NCI-H345 treated with DMSO at 0.1 percent for 48 hours (cell line): Measurements from ENCODE around the gene NCAM1.

Experiments used
- DNase-seq: peaks from one replicate; lab custom pipeline; 2025; ENCODE audit not compliant: unreplicated experiment; lab: John Stamatoyannopoulos, UW

Gene NCAM1

DNA sequence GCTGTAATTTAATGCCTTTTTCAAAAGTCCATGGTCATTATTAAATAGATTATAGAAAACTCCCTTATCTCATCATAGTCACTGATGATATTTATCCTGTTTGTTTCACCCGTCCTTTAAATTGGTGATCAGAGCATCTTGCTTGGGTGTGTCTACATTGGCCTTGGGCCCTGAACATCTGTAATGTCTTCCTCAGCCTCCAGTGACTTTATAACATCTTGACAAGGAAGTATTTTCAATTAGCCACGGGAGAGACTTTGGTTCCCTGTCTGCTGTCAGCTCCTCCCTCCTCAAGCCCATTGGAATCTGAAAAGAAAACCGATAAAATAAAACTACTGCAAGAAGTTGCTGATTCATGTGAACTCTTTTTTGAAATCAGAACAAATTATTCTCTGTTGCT, 236.2 kb downstream of the NCAM1 start:
- DNase-seq, result no peak

DNA sequence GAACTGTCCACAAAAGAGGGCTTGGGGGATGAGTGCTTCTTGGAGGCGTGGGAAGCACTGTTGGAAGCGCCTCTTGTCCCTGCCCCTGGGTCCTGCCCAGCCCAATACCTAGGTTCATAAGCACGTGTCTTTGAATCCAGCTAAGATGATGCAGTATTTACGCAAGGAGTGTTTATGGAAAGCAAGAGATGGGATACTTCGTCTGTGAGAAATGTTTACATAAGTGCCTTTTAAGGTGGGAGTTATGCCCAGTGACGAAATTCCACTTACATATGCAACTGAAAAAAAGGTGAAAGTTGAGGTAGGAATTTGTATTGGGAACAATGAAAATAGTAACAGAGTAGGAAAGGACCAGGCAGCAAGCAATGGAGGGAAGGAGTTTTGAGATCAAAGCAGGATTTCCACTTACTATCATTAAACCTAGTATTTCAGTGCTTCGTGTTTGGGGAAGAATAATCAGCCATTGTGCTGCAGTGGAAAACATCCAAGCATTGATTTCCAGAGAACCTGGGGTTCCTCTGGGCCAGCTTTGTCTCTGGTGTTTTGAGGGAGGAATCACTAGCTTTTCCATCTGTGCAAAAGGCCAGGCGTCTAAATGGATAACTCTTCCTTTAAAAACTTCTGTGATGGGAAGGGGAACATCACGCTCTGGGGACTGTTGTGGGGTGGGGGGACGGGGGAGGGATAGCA, 237.9 kb downstream of the NCAM1 start:
- no peak for DNase-seq

DNA sequence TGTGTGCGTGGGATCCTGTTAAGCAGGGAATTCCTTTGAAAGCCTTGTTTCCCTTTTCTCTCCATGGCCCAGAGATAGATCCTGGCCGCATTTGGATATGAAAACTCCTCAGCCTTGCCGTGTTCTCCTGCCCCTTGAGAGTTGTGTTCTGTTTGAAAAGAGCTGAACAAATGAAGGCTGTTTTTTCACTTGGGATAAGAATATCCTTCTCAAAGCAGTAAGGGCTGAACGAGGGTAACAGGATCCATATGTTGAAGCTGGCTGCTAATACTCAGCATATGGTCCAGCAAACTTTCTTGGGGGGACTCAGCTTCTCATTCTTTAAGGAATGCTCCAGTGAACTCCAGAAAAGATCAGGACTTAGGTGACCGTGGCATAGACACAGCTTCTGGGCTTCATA, 238.6 kb downstream of the NCAM1 start:
- no peak for DNase-seq

DNA sequence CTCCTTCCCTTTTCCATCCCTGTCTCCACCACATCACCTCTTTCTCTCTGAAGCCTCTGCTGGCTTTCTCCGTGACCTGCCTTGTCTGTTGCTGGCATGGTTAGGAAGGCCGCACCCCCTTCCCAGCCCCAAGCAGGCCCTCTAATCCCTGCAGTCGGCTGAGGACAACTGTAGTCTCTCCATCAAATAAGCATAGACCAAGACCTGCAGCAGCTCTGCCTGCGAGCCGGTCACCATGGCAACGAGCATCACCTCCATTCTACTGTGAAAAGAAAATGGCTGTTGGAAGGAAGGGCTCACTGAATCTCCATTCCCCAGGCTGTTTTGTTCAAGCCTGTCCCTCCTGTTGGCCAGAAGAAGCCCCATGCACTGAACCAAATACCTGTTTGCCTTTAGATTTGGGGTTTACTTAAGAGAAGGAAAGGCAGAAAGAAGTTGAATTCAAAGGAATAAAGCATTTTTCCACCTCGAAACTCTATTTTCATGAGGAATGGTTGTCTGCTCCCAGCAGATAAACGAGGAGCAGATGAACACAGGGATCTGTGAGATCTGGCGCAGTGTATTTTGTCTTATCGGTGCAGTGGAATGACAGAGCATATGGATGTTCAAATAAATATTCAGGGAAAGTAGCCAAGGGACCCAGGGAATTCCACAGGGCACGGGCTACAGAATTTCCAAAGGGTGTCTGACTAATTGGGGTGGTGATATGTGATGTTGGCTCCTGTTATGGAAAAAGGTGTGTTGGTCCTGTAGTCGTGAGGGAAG, 240.0 kb downstream of the NCAM1 start:
- DNase-seq, result no peak

DNA sequence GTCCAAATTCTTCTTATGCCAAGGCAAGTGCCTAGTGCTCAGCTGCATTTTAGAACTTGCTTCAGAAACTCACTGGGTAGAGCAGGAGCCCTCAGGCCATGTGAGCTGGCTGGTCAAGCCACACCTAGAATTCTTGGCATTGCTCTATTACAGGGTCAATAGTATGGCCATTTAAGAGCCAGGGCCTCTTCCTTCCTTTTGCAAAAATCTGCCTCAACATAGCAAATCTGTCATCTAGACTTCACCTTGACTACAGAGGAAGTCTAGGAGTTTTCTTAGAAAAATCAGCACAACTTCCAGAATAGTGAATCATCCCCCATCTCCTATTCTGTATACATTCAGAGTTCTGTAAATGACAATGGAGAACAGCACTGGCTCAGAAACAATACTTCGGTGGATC, 241.2 kb downstream of the NCAM1 start:
- no peak for DNase-seq

DNA sequence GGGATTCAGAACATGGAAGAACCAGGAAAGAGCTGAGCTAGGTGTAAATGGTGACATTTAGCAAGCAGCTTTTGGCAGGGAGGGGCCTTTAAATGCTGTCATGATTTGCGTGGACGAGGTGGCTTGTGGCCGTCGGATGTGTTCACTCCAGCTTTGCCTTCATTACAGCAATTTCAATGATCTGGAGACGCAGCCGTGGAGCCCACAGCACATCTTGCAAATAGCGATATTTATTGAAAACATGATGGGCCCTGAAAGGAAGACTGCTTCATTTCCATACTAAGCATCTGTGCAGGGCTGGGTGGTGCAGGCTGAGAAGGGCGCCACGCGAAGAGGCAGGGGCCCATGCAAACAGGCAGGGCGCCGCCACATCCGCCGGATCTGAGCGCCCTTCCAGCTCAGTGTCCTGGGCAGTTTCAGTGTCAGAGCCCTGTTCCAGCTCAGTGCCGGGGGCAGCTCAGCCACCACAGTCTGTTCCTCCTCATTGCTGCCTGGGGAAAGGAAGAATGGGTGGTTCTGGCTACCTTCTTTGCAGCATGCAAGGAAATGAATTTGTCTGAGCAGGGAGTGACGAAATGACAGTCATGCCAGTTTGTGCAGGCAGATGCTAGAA, 242.0 kb downstream of the NCAM1 start:
- no peak for DNase-seq

DNA sequence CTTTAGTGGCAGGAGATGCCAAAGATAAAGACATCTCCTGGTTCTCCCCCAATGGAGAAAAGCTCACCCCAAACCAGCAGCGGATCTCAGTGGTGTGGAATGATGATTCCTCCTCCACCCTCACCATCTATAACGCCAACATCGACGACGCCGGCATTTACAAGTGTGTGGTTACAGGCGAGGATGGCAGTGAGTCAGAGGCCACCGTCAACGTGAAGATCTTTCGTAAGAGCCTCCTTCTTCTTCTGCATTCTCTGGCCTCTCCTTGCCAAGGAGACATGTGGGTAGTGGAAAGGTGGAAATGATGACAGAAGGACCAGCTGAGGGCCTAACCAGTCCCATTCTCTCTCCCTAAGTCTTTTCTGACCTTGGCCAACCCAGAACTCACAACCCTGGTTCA, 243.1 kb downstream of the NCAM1 start:
- no peak for DNase-seq

DNA sequence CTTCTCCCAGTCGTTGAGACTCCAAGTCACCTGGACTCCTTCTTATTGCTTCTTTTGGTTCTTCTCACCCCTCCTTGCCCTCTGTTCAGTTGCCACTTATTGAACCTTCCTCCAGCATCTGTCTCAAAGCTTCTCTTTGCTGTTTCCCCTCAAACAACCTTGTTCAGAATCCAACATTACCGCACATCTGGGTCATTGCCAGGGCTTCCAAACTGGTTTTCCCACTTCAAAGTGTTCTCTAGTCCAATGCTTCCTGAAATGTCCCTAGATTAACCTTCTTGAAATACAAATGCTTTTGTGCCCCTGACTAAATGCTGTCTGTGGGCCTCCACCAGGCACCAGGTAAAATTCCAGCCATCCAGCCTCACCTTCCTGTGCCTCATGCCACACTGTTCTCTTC, 252.3 kb downstream of the NCAM1 start:
- no peak for DNase-seq

DNA sequence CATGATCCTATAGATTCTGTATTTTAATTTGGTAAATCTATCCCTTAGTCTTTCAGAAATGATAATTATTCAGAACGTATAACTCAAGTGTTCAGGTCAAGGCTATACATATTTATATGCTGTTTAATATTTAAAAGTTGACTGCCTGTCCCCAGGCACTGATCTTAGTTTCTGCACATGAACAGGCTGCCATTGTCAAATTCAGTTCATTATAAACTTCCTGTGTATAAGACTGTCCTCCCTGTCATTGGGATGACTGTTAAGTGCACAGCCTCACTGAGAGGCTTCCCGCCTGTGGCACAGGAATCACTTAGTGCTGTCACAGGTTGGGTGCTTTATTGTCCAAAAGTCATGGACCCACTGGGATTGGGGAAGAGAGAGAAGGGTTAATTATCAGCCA, 261.0 kb downstream of the NCAM1 start:
- no peak for DNase-seq

DNA sequence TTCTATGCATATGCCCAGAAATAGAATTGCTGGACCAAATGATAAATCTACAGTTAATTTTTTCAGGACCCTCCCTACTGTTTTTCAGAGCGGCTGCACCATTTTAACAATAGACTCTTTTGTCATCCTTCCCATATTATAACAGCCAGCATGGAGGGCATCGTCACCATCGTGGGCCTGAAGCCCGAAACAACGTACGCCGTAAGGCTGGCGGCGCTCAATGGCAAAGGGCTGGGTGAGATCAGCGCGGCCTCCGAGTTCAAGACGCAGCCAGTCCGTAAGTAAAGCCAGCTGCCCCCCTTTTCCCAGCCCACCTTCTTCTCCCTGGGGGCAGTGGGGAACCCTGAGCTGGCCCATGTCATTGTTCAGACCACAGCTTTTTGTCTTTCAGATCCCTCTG, 273.7 kb downstream of the NCAM1 start:
- DNase-seq, result no peak

DNA sequence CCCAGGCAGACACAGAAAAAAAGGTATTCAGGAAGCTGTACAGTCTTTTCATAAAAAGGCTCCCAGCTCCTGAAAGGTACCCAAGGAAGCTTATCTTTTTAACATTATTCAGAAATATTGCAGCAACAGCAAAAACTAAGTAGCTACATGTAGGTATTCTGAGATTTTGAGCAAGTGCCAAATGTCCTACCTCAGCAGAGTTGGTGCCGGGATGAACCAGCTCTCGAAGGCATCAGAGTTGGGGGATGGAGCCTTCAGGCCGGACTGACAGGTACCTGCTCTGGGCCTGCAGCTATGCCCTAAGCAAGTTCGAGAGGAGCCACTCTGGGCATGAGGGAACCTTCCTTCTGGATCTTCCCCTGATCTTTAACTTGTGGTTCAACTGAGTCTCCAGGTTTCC, 276.0 kb downstream of the NCAM1 start:
- DNase-seq, result no peak

DNA sequence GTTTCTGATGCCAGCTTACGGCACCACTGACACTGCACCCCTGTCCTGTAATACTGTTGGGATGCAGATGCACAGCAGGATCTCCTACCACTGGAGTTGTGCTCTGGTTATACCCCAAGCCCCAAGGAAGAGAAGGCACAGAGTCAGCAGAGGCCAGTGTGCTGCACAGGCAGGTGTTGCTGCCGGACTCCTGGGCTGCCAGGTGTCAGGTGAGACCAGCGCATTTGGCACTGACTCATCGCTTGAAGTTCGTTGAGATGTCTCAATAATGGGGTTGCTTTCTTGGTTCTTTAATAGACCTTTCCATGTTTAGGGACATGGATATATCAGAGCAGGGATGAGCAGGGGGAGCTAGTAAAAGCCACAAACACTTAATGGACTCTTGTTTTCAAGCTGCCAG, 277.5 kb downstream of the NCAM1 start:
- no peak for DNase-seq

DNA sequence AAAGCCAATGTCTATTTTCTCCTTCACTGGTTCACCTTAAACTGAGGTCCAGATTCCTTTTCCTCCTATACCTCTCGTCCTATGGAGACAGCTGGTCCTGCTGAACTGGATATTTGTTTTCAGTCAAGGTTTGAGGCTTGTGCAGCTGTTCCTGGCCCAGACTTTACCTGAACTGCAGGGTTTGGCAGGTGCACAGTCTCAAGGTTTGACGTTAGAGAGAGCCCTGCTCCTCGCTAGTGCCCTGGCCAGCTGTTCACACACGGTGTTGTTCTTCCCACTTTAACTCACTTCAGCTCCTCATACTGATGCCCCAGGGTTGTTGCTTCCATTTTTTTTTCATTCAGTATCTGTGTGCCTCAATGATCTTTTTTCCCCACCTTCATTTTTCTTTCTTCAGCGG, 279.2 kb downstream of the NCAM1 start:
- peak; percentile 56 for DNase-seq

DNA sequence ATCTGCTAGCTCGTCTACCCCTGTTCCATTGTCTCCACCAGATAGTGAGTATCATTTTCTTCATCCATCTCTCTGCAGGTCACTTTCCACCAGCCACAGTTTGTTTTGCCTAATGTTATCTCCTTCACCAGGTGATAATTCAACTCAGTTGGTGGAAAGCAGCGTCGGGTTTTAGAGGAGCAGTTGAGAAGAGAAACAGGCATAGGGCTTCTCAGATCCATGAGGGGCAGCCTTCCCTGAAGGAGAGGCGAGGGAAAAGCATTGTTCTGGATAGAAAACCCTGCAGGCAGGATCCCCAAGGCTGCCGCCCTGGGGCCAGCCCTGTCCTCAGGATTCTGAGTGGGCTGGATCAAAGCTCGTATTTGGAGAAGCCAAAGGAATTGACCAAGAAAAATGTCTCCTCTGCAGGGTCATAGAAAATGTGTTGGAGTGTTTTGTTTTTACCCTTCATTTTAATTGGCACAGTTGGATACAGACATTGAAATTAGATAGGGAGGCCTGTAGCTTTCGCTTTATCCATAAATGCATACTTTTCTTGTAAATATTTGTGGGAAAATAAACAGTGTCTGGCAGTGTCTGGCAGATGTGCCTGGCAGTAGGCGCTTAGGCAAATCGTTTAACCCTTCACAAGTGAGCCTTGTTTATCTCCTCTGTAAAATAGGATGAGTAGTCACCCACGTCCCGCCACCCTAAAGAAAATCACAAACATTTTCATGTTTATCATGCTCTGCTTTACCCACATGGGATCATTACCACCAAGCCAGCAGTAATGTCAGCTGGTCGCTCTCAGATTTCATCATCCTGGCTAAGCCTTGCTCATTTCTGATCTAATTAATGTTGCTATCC, 279.8 kb downstream of the NCAM1 start:
- no peak for DNase-seq

DNA sequence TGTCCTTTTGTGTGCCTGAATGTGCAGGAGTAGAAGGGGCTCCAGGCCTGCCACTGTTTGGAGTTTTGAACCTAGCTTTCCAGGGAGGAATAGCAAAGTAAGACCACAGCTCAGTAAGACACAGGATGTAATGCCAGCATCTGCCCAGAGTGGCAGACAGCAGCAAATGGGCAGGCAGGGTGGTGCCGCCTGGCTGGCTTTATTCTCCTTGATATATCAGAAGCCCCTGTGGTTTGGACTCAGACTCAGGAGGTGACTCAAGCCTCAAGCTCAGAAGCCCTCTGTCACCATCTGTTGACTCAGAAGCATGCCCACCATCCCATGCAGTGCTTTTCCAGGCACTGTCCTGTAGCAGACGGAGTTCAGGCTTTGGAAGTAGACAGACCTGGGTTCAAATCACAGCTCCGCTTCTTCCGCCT, 280.4 kb downstream of the NCAM1 start:
- DNase-seq, result no peak

DNA sequence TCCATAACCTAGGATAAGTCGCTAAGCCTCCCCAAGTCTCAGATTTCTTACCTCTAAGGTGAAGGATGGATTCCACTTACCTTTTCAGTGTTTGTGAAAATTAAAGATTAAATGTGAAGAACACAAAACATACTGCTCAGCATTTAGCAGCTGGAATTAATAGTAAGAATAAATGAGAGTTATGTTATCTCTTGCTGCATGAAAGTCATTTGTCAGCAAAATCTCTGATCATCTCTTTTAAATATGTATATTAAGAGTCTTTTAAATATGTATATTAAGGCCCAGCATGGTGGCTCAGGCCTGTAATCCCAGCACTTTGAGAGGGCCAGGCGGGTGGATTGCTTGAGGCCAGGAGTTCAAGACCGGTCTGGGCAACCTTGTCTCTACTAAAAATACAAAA, 280.8 kb downstream of the NCAM1 start:
- DNase-seq, result no peak

DNA sequence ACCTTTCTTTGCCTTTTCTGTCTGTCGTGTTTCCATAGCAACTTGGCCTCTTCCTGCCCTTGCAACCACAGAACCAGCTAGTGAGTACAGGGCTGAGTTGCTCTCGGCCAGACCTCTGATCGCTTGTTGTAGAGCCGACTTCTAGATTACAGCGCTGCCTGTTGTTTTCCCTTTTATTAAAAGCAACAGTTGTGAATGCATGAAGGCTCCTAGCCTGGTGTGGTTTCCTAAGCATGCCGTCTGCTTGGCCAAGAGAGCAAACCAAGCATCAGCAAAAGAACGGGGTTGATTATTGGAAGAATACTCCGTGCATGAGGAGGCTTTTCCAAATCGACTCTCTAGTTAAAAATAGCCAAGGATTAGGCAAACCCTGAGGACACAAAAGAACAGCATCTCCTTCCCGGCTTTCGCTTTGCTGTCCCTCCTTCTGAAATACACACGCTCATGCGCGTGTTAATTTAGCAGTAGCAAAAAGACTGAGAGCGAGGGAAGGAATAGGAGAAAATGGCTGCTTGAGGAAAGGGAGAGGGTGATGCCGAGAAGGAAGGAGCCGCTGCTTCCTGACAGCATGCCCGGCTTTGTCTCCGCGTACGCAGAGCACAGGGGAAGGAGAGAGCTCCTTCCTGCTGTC, 281.7 kb downstream of the NCAM1 start:
- no peak for DNase-seq

DNA sequence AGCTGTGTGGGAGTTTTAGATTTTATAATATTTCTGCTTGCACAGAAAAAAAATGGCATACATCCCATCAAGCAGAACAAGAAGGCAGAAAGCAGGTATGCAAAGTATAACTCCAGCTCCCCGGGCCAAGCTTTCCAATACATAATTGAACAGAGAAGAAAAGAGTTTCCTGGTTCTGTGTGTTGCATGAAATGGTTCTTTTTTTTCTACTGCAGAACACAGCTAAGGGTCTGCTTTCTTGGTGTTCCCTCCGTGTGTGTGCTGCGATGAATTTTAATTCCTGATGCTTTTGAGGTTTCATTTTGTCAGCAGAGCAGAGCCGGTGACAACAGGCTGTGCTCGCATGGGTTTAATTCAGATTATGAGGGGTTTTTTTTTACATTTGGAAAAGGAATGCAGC, 282.5 kb downstream of the NCAM1 start:
- DNase-seq, result no peak

DNA sequence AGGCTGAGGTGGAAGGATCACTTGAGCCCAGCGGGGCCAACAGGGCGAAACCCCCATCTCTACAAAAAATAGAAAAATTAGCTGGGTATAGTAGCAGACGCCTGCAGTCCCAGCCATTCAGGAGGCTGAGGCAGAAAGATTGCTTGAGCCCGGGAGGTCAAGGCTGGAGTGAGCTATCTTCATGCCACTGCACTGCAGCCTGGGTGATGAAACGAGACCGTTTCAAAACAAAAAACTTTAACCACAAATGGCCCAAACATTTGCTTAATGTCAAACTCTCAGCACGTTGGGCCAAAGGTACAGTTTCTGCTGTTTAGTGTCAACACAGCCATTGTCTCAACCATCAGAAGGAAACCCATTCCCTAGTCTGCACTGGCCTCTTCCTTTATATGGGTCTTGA, 284.0 kb downstream of the NCAM1 start:
- no peak for DNase-seq

DNA sequence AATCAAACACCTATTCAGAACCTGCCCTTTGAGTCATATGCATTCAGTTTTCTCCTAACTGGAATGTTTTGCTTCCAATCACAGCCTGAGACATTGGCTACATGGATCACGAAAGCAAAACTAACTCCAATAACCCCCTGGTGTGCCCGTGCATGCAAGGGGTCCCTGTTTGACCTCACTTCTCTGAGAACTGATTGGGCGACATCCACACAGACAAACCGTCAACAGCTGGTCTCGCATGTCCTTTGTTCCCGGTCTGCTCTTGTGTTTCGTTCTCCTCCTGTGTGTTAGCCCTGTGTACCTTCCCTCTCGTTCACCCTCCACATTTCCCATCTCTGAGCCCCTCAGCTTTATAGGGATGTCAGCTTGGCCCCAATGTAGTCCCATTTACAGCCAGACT, 286.0 kb downstream of the NCAM1 start:
- DNase-seq, result no peak

DNA sequence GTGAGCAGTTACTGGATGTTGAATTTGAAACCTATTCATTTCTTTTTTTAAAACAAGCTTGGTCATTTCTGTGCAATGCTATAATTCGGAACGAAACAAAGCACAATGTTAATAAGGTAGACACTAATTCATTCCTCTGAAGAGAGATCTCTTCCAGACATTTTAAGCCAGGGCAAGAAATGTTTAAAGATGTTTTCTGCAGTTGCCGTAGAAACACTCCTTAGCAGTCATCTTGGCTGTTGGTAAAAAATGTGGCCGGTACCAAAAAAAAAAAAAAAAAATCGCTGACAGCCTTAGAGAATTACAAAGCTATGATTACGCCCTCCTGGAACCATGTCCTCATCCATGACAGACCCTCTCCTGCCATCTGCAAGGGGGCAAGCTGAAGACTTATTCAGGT, 286.7 kb downstream of the NCAM1 start:
- DNase-seq, result no peak
